HepG2 (cell line): ENCODE results near the gene ZFAND2B. TPM values are rescaled to one million over a fixed set of nuclear protein-coding genes. Genes with fewer than 3 reads are reported as not detected.

ENCODE experiments used
- ATF2 ChIP-seq: sonication (generic); formaldehyde crosslinking; IDR thresholded peaks from 2 replicates; pipeline ENCODE4 v1.4.0; 2020; ENCODE audit warnings: missing genetic modification reagents
- CREB3 ChIP-seq: sonication (generic); formaldehyde crosslinking; IDR thresholded peaks from 2 replicates; pipeline ENCODE4 v1.5.0; 2020; ENCODE audit warnings: missing genetic modification reagents
- ETS1 ChIP-seq: sonication (generic); formaldehyde crosslinking; IDR thresholded peaks from 2 replicates; pipeline ENCODE4 v1.4.0; 2020; ENCODE audit warnings: missing genetic modification reagents
- FIP1L1 ChIP-seq: fragments of 200-400 bp; formaldehyde crosslinking; IDR thresholded peaks from 2 replicates; pipeline ENCODE4 v1.6.1; 2018; ENCODE audit warnings: low read depth, mild to moderate bottlenecking, low read length, moderate library complexity, borderline replicate concordance; ENCODE audit not compliant: insufficient read depth
- GATA4 ChIP-seq: sonication (generic); IDR thresholded peaks from 2 replicates; pipeline ENCODE4 v1.6.1; 2016; ENCODE audit warnings: antibody characterized with exemption, low read depth, borderline replicate concordance
- HNF4A ChIP-seq: sonication (generic); formaldehyde crosslinking; IDR thresholded peaks from 2 replicates; pipeline ENCODE4 v1.4.0; 2020; ENCODE audit warnings: missing genetic modification reagents
- HNRNPUL1 ChIP-seq: fragments of 200-400 bp; formaldehyde crosslinking; IDR thresholded peaks from 2 replicates; pipeline ENCODE4 v1.6.1; 2017; ENCODE audit warnings: low read depth, mild to moderate bottlenecking, low read length, moderate library complexity
- IRF2 ChIP-seq: IDR thresholded peaks from 2 replicates; pipeline ENCODE4 v1.6.1; 2018; ENCODE audit warnings: missing genetic modification reagents, missing compliant biosample characterization
- MEIS1 ChIP-seq: sonication (generic); formaldehyde crosslinking; IDR thresholded peaks from 2 replicates; pipeline ENCODE4 v1.9.0; 2021; ENCODE audit warnings: mild to moderate bottlenecking, missing genetic modification reagents, moderate library complexity, borderline replicate concordance
- MLLT10 ChIP-seq: sonication (generic); formaldehyde crosslinking; IDR thresholded peaks from 2 replicates; pipeline ENCODE4 v1.4.0; 2020; ENCODE audit warnings: missing genetic modification reagents
- POGZ ChIP-seq: sonication (generic); formaldehyde crosslinking; IDR thresholded peaks from 2 replicates; pipeline ENCODE4 v1.4.0; 2020; ENCODE audit warnings: mild to moderate bottlenecking, missing genetic modification reagents
- SATB2 ChIP-seq: sonication (generic); formaldehyde crosslinking; IDR thresholded peaks from 2 replicates; pipeline ENCODE4 v1.5.0; 2020; ENCODE audit warnings: missing genetic modification reagents
- SMAD1 ChIP-seq: sonication (generic); formaldehyde crosslinking; IDR thresholded peaks from 2 replicates; pipeline ENCODE4 v1.4.0; 2020; ENCODE audit warnings: missing genetic modification reagents, low read depth, mild to moderate bottlenecking, borderline replicate concordance
- SMAD3 ChIP-seq: sonication (generic); formaldehyde crosslinking; IDR thresholded peaks from 2 replicates; pipeline ENCODE4 v1.4.0; 2020; ENCODE audit warnings: missing genetic modification reagents
- TCF7 ChIP-seq: sonication (generic); IDR thresholded peaks from 2 replicates; pipeline ENCODE4 v1.6.1; 2016; ENCODE audit warnings: antibody characterized with exemption, low read depth
- ZBTB21 ChIP-seq: sonication (generic); formaldehyde crosslinking; IDR thresholded peaks from 2 replicates; pipeline ENCODE4 v1.4.0; 2020; ENCODE audit warnings: missing genetic modification reagents
- ZBTB37 ChIP-seq: sonication (generic); formaldehyde crosslinking; IDR thresholded peaks from 2 replicates; pipeline ENCODE4 v1.4.0; 2020; ENCODE audit warnings: mild to moderate bottlenecking, missing genetic modification reagents
- ZMYM3 ChIP-seq: sonication (generic); formaldehyde crosslinking; IDR thresholded peaks from 2 replicates; pipeline ENCODE4 v1.5.1; 2020; ENCODE audit warnings: mild to moderate bottlenecking, missing genetic modification reagents
- ZNF276 ChIP-seq: sonication (generic); formaldehyde crosslinking; IDR thresholded peaks from 2 replicates; pipeline ENCODE4 v1.4.0; 2020; ENCODE audit warnings: mild to moderate bottlenecking, low read depth, missing genetic modification reagents
- ZNF282 ChIP-seq: fragments of 450-650 bp; IDR thresholded peaks from 2 replicates; pipeline ENCODE4 v1.6.1; 2018; ENCODE audit not compliant: partially characterized antibody
- ZNF354B ChIP-seq: sonication (generic); formaldehyde crosslinking; IDR thresholded peaks from 2 replicates; pipeline ENCODE4 v1.8.0; 2022; ENCODE audit warnings: mild to moderate bottlenecking, missing genetic modification reagents
- ZNF644 ChIP-seq: IDR thresholded peaks from 2 replicates; pipeline ENCODE4 v1.6.1; 2016; ENCODE audit warnings: low read depth
- ZNF792 ChIP-seq: IDR thresholded peaks from 2 replicates; pipeline ENCODE4 v1.6.1; 2016
- polyA plus RNA-seq, 8 experiments: library from polyadenylated mRNA; depleted of rRNA in 3 of 8; stranded (reverse) in 7 of 8; unstranded in 1 of 8; fragments of >200 nt; fragmentation: Illumina TruSeq in 4 of 8; extraction: Trizol in 4 of 8; gene quantifications; 2 replicates each; pipeline versions ENCODE4 v1.2.1 to v1.2.3, GENCODE V29; 2011 to 2016; ENCODE audit warnings: low read depth in 4 of 8, missing spikeins in 1 of 8, mixed read lengths in 1 of 8; ENCODE audit not compliant: insufficient read depth in 1 of 8
- total RNA-seq, 5 experiments: library from RNA; depleted of rRNA; stranded (reverse); fragments of >200 nt; fragmentation: Illumina TruSeq; extraction: Trizol; gene quantifications; 2 replicates each; pipeline ENCODE4 v1.2.3, GENCODE V29; 2016; ENCODE audit warnings: low read depth in 1 of 5

ZFAND2B gene
- total and polyA plus RNA-seq, 2 of the 13 experiments (the other 11 are each of a cell fraction or from before 2014, with no cell fraction given): 53.3 to 115 TPM

GRCh38 chr2:219207134-219207883, 727 bp downstream of the ZFAND2B start (continued):
- TF ChIP-seq ZNF276 (0 out of 2 replicates have a peak, but pooled peaks have one; percentile 39), HNRNPUL1 (no peak), POGZ (CRISPR knock-in tag) (no peak), ZNF282 (no peak), TCF7 (no peak), ZMYM3 (CRISPR knock-in tag) (no peak), ETS1 (no peak), SATB2 (CRISPR knock-in tag) (no peak), MEIS1 (CRISPR knock-in tag) (no peak; the same call in 1 of the 2 replicates), GATA4 (no peak), HNF4A (CRISPR knock-in tag) (peak; percentile 5; the same call in 1 of the 2 replicates), SMAD1 (no peak), MLLT10 (CRISPR knock-in tag) (no peak), ATF2 (CRISPR knock-in tag) (no peak), IRF2 (CRISPR knock-in tag) (peak; percentile 9; the same call in 1 of the 2 replicates), CREB3 (CRISPR knock-in tag) (no peak), SMAD3 (no peak), FIP1L1 (no peak), ZNF792 (CRISPR knock-in tag) (no peak), ZNF644 (CRISPR knock-in tag) (no peak), ZNF354B (CRISPR knock-in tag) (no peak), ZBTB37 (CRISPR knock-in tag) (no peak), ZBTB21 (CRISPR knock-in tag) (no peak)
